Measurements from ENCODE around the gene SHISA5. TPM values are rescaled to one million over a fixed set of nuclear protein-coding genes. Genes with fewer than 3 reads are reported as not detected.

Gene SHISA5
- total RNA-seq, 1 experiment from 2014 or later: 174 TPM

DNA sequence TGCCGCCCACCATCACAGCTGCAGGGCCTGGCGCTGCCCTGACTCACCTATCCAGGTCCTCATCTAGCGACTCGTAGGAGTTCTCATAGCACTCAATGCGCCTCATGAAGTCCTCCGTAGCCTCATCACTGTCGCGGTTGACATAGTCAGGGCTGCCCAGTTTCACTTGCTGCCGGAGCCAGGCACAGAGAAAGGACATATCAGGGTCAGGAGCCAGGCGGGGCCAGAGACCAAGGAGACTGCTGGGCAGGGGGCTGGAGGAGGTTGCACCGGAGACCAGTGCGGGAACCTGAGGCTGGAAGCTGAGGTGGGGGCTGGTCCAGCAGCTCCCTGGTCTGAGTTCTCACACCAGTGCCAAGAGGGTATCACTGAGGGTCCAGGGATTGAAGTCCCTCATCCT, 34.5 kb upstream of the SHISA5 start:
- no peak overlapping the region for H4K5ac ChIP-seq (ENCODE audit: insufficient read length, low read depth, low read length)
- H2BK15ac ChIP-seq (ENCODE audit: low read depth, low read length): no peak overlapping the region
- H3K9me3 Mint-ChIP-seq: no peaks in the 10 kb centered on the region

More for the DNA sequence above, 34.5 kb upstream of the SHISA5 start:
- Histone ChIP-seq H3K27ac (ENCODE audit: insufficient read length, low read depth, low read length) (no peak overlapping the region), H3K18ac (ENCODE audit: insufficient read length, low read depth, low read length) (no peak overlapping the region), H3T11ph (ENCODE audit: low read length) (no peak overlapping the region), H3K9ac (ENCODE audit: extremely low read depth, insufficient read length, low read length) (no peak overlapping the region), H3K79me1 (ENCODE audit: insufficient read depth, low read depth, low read length, poor library complexity, severe bottlenecking) (no peaks in the 10 kb centered on the region), H3K4me2 (ENCODE audit: insufficient read depth, insufficient read length, low read length) (no peak overlapping the region), H2BK120ac (ENCODE audit: low read depth, low read length, poor library complexity, severe bottlenecking) (no peak overlapping the region), H3K27me3 (ENCODE audit: insufficient read depth, low read length) (no peaks in the 10 kb centered on the region), H3K56ac (ENCODE audit: insufficient read length, low read depth, low read length) (no peak overlapping the region), H3K79me2 (ENCODE audit: insufficient read depth, low read length) (no peaks in the 10 kb centered on the region), H3K4me1 (ENCODE audit: insufficient read depth, low read length) (no peaks in the 10 kb centered on the region), H2AFZ (ENCODE audit: low read length) (no peak overlapping the region), H3K4ac (ENCODE audit: low read depth, low read length) (no peak overlapping the region), H2BK5ac (ENCODE audit: insufficient read length, low read length) (no peak overlapping the region), H2AK5ac (ENCODE audit: insufficient read length, low read length) (no peak overlapping the region), H3K23me2 (ENCODE audit: insufficient read length, low read depth, low read length, poor library complexity, severe bottlenecking) (no peaks in the 10 kb centered on the region), H4K20me1 (ENCODE audit: control insufficient read depth, insufficient read depth, insufficient read length) (no peaks in the 10 kb centered on the region), H4K8ac (replicated peaks; ENCODE audit: insufficient read length, low read depth, low read length) (no peak overlapping the region), H2BK20ac (ENCODE audit: low read depth, low read length, poor library complexity, severe bottlenecking) (no peak overlapping the region), H2BK12ac (ENCODE audit: insufficient read length, low read depth, low read length) (no peak overlapping the region), H4K91ac (ENCODE audit: insufficient read length, low read depth, low read length) (no peak overlapping the region), H3K14ac (ENCODE audit: insufficient read depth, low read length) (no peak overlapping the region), H3K9me3 (ENCODE audit: control insufficient read depth, low read depth, low read length) (no peaks in the 10 kb centered on the region), H3K23ac (ENCODE audit: insufficient read length, low read depth, low read length) (no peak overlapping the region)
- Mint-ChIP-seq H3K27me3 (ENCODE audit: low read depth) (no peaks in the 10 kb centered on the region), H3K27ac (no peak overlapping the region; a peak in 1 of 7 replicates), H3K4me1 (no peaks in the 10 kb centered on the region), H3K36me3 (ENCODE audit: insufficient read depth in 1 of 3, low read depth in 3 of 3) (peaks cover 12 to 76% (median 76%) of the 10 kb centered on the region in 3 experiments), H3K4me3 (no peak overlapping the region)
- TF ChIP-seq, protein P1, sequence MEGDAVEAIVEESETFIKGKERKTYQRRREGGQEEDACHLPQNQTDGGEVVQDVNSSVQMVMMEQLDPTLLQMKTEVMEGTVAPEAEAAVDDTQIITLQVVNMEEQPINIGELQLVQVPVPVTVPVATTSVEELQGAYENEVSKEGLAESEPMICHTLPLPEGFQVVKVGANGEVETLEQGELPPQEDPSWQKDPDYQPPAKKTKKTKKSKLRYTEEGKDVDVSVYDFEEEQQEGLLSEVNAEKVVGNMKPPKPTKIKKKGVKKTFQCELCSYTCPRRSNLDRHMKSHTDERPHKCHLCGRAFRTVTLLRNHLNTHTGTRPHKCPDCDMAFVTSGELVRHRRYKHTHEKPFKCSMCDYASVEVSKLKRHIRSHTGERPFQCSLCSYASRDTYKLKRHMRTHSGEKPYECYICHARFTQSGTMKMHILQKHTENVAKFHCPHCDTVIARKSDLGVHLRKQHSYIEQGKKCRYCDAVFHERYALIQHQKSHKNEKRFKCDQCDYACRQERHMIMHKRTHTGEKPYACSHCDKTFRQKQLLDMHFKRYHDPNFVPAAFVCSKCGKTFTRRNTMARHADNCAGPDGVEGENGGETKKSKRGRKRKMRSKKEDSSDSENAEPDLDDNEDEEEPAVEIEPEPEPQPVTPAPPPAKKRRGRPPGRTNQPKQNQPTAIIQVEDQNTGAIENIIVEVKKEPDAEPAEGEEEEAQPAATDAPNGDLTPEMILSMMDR (conservative IDR thresholded peaks at IDR 0.05): no peak
- DNase-seq: no peak
- WGBS (ENCODE audit: extremely low coverage, insufficient read length, low lambda C conversion rate): no CpG with 5 or more reads among the region's 12 CpGs

Measured in H9 (cell line).